NCI-H446 treated with DMSO at 0.1 percent for 48 hours (cell line): ENCODE measurements around the gene CSNK1A1L.

Source experiments
- DNase-seq: peaks from one replicate; lab custom pipeline; 2025; lab: John Stamatoyannopoulos, UW

Gene CSNK1A1L

GRCh38 chr13:37107456-37107855, 2.0 kb upstream of the CSNK1A1L start:
- no peak for DNase-seq

- DNase-seq: no peak
Observed at GRCh38 chr13:37106642-37107041, 1.2 kb upstream of the CSNK1A1L start.

- no peak for DNase-seq
Observed at GRCh38 chr13:37102896-37103295, 2.6 kb downstream of the CSNK1A1L start.

- no peak for DNase-seq
Observed at GRCh38 chr13:37101201-37101600, 4.3 kb downstream of the CSNK1A1L start.

GRCh38 chr13:37100731-37101130, 4.7 kb downstream of the CSNK1A1L start:
- peak; percentile 54 for DNase-seq

- DNase-seq: no peak
Observed at GRCh38 chr13:37097076-37097475, 8.4 kb downstream of the CSNK1A1L start.

- no peak for DNase-seq
Observed at GRCh38 chr13:37094840-37095239, 10.6 kb downstream of the CSNK1A1L start.

GRCh38 chr13:37094099-37094498, 11.4 kb downstream of the CSNK1A1L start:
- DNase-seq: no peak

- no peak for DNase-seq
Observed at GRCh38 chr13:37091835-37092234, 13.6 kb downstream of the CSNK1A1L start.

- DNase-seq: no peak
Observed at GRCh38 chr13:37090912-37091311, 14.6 kb downstream of the CSNK1A1L start.

- no peak for DNase-seq
Observed at GRCh38 chr13:37089495-37089894, 16.0 kb downstream of the CSNK1A1L start.

GRCh38 chr13:37087486-37087885, 18.0 kb downstream of the CSNK1A1L start:
- no peak for DNase-seq

GRCh38 chr13:37085606-37086005, 19.9 kb downstream of the CSNK1A1L start:
- no peak for DNase-seq

- no peak for DNase-seq
Observed at GRCh38 chr13:37076818-37077217, 28.6 kb downstream of the CSNK1A1L start.

GRCh38 chr13:37075164-37075563, 30.3 kb downstream of the CSNK1A1L start:
- DNase-seq: no peak

GRCh38 chr13:37074703-37075102, 30.8 kb downstream of the CSNK1A1L start:
- DNase-seq: peak; percentile 36

GRCh38 chr13:37072024-37072423, 33.4 kb downstream of the CSNK1A1L start:
- no peak for DNase-seq

GRCh38 chr13:37070956-37071355, 34.5 kb downstream of the CSNK1A1L start:
- peak; percentile 48 for DNase-seq

- no peak for DNase-seq
Observed at GRCh38 chr13:37070145-37070695, 35.2 kb downstream of the CSNK1A1L start.

GRCh38 chr13:37069597-37070103, 35.8 kb downstream of the CSNK1A1L start:
- DNase-seq: no peak

- DNase-seq: no peak
Observed at GRCh38 chr13:37068962-37069361, 36.5 kb downstream of the CSNK1A1L start.

GRCh38 chr13:37067874-37068273, 37.6 kb downstream of the CSNK1A1L start:
- DNase-seq: no peak

- no peak for DNase-seq
Observed at GRCh38 chr13:37065890-37066526, 39.5 kb downstream of the CSNK1A1L start.

GRCh38 chr13:37059848-37060192, 45.6 kb downstream of the CSNK1A1L start:
- DNase-seq: no peak
